Activated naive CD4-positive, alpha-beta T cell treated with anti-CD3 and anti-CD28 coated beads, Interleukin-2, amount 50 U/mL, for 16 hours (primary cell): ENCODE results near the gene BLOC1S3.

Experiments
- DNase-seq: peaks from one replicate; pipeline ENCODE4 v3.0.0-alpha.2; 2020

BLOC1S3 gene

GRCh38 chr19:45162608-45163143 lies 15.9 kb upstream of the BLOC1S3 start:
- DNase-seq = no peak

- DNase-seq = no peak
These were observed 15.4 kb upstream of the BLOC1S3 start for GRCh38 chr19:45163156-45163555.

- no peak for DNase-seq
These were observed 14.7 kb upstream of the BLOC1S3 start for GRCh38 chr19:45163751-45164460.

- peak; percentile 40 for DNase-seq
These were observed 13.8 kb upstream of the BLOC1S3 start for GRCh38 chr19:45164577-45165335.

GRCh38 chr19:45166723-45167252 lies 11.8 kb upstream of the BLOC1S3 start:
- DNase-seq = no peak

- no peak for DNase-seq
These were observed 9.7 kb upstream of the BLOC1S3 start for GRCh38 chr19:45168767-45169351.

- no peak for DNase-seq
These were observed 9.0 kb upstream of the BLOC1S3 start for GRCh38 chr19:45169602-45170001.

GRCh38 chr19:45170146-45171106 lies 8.2 kb upstream of the BLOC1S3 start:
- no peak for DNase-seq

- DNase-seq = no peak
These were observed 7.4 kb upstream of the BLOC1S3 start for GRCh38 chr19:45171211-45171623.

GRCh38 chr19:45172173-45172572 lies 6.4 kb upstream of the BLOC1S3 start:
- no peak for DNase-seq

- no peak for DNase-seq
These were observed 5.9 kb upstream of the BLOC1S3 start for GRCh38 chr19:45172611-45173208.

GRCh38 chr19:45173816-45174215 lies 4.8 kb upstream of the BLOC1S3 start:
- no peak for DNase-seq

- no peak for DNase-seq
These were observed 2.9 kb upstream of the BLOC1S3 start for GRCh38 chr19:45175515-45176345.

- DNase-seq = no peak
These were observed 745 bp upstream of the BLOC1S3 start, which contains the start of gene TRAPPC6A for GRCh38 chr19:45177817-45178261. Gene TRAPPC6A (minus strand): TSS chr19:45178237. CDS start chr19:45178218, 19 bp downstream.

GRCh38 chr19:45179072-45179891 lies 698 bp downstream of the BLOC1S3 start:
- peak; percentile 46 for DNase-seq

GRCh38 chr19:45179892-45180370 lies 1.3 kb downstream of the BLOC1S3 start:
- DNase-seq = no peak

- no peak for DNase-seq
These were observed 2.4 kb downstream of the BLOC1S3 start for GRCh38 chr19:45180936-45181335.

- DNase-seq = no peak
These were observed 4.2 kb downstream of the BLOC1S3 start for GRCh38 chr19:45182758-45183157.

- no peak for DNase-seq
These were observed 5.5 kb downstream of the BLOC1S3 start for GRCh38 chr19:45184115-45184514.
